DOHH2 (cell line): ENCODE data around the gene CTSH.
A peak's percentile ranks its signal among the peaks of the same experiment; 100 is the strongest.

Experiments
- H3F3A ChIP-seq: fragments of 200-600 bp; sonication (generic), shearing (Covaris generic); 2 replicates; pipeline ENCODE4 v1.6.0; 2016; ENCODE audit warnings: antibody characterized with exemption, mild to moderate bottlenecking; ENCODE audit not compliant: control insufficient read depth, insufficient read depth
- H3K27ac ChIP-seq: fragments of 200-600 bp; sonication (generic); 2 replicates; pipeline ENCODE4 v1.5.1; 2014; ENCODE audit warnings: low read depth, mild to moderate bottlenecking, low read length, moderate library complexity
- H3K27me3 ChIP-seq: fragments of 200-600 bp; sonication (generic); 2 replicates; pipeline ENCODE4 v1.6.1; 2014; ENCODE audit warnings: mild to moderate bottlenecking, low read length, mixed read lengths; ENCODE audit not compliant: control insufficient read depth
- H3K36me3 ChIP-seq: fragments of 200-600 bp; sonication (generic); 2 replicates; pipeline ENCODE4 v1.6.1; 2014; ENCODE audit warnings: mild to moderate bottlenecking, low read length, moderate library complexity, mixed read lengths; ENCODE audit not compliant: control insufficient read depth
- H3K4me1 ChIP-seq: fragments of 200-600 bp; sonication (generic); 2 replicates; pipeline ENCODE4 v1.6.1; 2014; ENCODE audit warnings: mild to moderate bottlenecking, low read length, mixed read lengths; ENCODE audit not compliant: control insufficient read depth
- H3K4me2 ChIP-seq: fragments of 200-600 bp; sonication (generic); 2 replicates; pipeline ENCODE4 v1.6.0; 2014; ENCODE audit warnings: mild to moderate bottlenecking, low read length, moderate library complexity
- H3K4me3 ChIP-seq: fragments of 200-600 bp; sonication (generic); 2 replicates; pipeline ENCODE4 v1.5.1; 2014; ENCODE audit warnings: mild to moderate bottlenecking, low read length, mixed read lengths
- H3K79me2 ChIP-seq: fragments of 200-600 bp; sonication (generic); 2 replicates; pipeline ENCODE4 v1.6.1; 2014; ENCODE audit warnings: mild to moderate bottlenecking, low read length, mixed read lengths; ENCODE audit not compliant: control insufficient read depth
- H3K9me2 ChIP-seq: fragments of 200-600 bp; sonication (generic); replicated peaks from 2 replicates; pipeline ENCODE4 v1.6.1; 2014; ENCODE audit warnings: mild to moderate bottlenecking, low read length, mixed read lengths; ENCODE audit not compliant: control insufficient read depth
- H3K9me3 ChIP-seq: fragments of 200-600 bp; sonication (generic); 2 replicates; pipeline ENCODE4 v1.6.1; 2014; ENCODE audit warnings: antibody characterized with exemption, low read length, mixed read lengths; ENCODE audit not compliant: control insufficient read depth, insufficient read depth
- H4K20me1 ChIP-seq: fragments of 200-600 bp; sonication (generic); 2 replicates; pipeline ENCODE4 v1.6.0; 2014; ENCODE audit warnings: low read depth, mild to moderate bottlenecking, antibody characterized with exemption, low read length, moderate library complexity; ENCODE audit not compliant: control insufficient read depth, insufficient read depth
- EZH2phosphoT487 ChIP-seq: fragments of 200-600 bp; sonication (generic); IDR thresholded peaks from 2 replicates; pipeline ENCODE4 v1.6.1; 2017; ENCODE audit warnings: borderline replicate concordance, mild to moderate bottlenecking, antibody characterized with exemption, low read length, moderate library complexity, mixed read lengths
- TF ChIP-seq, protein P1 (sequence below): fragments of 200-600 bp; sonication (generic); IDR thresholded peaks from one replicate; pipeline ENCODE4 v1.5.1; 2014; ENCODE audit warnings: antibody characterized with exemption, mild to moderate bottlenecking, low read depth, low read length; ENCODE audit not compliant: poor library complexity, severe bottlenecking

Gene CTSH, protein sequence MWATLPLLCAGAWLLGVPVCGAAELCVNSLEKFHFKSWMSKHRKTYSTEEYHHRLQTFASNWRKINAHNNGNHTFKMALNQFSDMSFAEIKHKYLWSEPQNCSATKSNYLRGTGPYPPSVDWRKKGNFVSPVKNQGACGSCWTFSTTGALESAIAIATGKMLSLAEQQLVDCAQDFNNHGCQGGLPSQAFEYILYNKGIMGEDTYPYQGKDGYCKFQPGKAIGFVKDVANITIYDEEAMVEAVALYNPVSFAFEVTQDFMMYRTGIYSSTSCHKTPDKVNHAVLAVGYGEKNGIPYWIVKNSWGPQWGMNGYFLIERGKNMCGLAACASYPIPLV

DNA sequence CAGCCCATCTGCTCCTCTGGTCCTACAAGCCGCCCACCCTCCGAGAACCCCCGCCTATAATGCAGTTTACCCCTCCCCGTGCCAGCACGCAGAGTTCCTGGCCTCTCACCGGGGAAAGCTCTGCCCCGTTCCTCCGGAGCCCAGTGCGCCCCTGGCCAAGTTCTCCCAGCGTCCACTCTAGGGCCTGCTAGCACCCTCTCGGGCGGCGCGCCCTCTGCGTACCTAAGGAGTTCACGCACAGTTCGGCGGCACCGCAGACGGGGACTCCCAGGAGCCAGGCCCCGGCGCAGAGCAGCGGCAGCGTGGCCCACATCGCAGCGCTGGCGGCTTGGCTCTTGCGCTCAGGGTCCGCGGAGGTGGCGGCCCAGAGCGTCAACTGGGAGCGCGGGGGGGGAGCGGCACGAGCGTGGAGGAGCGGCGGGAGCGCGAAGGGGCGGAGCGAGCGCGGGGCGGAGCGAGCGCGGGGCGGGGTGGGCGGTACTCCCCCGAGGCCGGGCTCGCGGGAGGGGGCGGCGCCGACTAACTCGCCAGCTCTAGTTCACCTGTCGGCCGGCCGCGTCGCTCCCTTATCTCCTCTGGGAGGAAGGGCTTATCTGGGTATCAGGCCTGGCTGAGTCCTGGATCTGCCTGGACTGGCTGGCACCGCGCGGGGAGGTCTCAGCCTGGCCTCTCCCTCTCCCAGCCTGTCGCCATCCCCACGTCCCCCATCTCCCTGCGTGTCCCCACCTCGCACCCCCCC is at the start of gene CTSH:
TSS of gene CTSH (minus strand) at position 378 of the 739 bp plus-strand sequence. CDS start at position 313, 65 bp downstream.
- Histone ChIP-seq H3K27me3 (no peaks in the 10 kb centered on the region; the same call in 1 of the 2 replicates), H3K4me2 (peak within 1 kb of the TSS; percentile 96), H3K27ac (peak within 1 kb of the TSS; percentile 97), H3K9me3 (no peaks in the 10 kb centered on the region), H3K79me2 (peaks cover 44% of the 10 kb centered on the region), H3F3A (peaks cover 23% of the 10 kb centered on the region), H3K9me2 (no peaks in the 10 kb centered on the region), H3K4me3 (peak within 1 kb of the TSS; percentile 99), H4K20me1 (no peaks in the 10 kb centered on the region), H3K36me3 (peaks cover 38% of the 10 kb centered on the region), H3K4me1 (peaks cover 36% of the 10 kb centered on the region)
- TF ChIP-seq, protein P1, sequence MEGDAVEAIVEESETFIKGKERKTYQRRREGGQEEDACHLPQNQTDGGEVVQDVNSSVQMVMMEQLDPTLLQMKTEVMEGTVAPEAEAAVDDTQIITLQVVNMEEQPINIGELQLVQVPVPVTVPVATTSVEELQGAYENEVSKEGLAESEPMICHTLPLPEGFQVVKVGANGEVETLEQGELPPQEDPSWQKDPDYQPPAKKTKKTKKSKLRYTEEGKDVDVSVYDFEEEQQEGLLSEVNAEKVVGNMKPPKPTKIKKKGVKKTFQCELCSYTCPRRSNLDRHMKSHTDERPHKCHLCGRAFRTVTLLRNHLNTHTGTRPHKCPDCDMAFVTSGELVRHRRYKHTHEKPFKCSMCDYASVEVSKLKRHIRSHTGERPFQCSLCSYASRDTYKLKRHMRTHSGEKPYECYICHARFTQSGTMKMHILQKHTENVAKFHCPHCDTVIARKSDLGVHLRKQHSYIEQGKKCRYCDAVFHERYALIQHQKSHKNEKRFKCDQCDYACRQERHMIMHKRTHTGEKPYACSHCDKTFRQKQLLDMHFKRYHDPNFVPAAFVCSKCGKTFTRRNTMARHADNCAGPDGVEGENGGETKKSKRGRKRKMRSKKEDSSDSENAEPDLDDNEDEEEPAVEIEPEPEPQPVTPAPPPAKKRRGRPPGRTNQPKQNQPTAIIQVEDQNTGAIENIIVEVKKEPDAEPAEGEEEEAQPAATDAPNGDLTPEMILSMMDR: no peak
- TF ChIP-seq EZH2phosphoT487: no peak

DNA sequence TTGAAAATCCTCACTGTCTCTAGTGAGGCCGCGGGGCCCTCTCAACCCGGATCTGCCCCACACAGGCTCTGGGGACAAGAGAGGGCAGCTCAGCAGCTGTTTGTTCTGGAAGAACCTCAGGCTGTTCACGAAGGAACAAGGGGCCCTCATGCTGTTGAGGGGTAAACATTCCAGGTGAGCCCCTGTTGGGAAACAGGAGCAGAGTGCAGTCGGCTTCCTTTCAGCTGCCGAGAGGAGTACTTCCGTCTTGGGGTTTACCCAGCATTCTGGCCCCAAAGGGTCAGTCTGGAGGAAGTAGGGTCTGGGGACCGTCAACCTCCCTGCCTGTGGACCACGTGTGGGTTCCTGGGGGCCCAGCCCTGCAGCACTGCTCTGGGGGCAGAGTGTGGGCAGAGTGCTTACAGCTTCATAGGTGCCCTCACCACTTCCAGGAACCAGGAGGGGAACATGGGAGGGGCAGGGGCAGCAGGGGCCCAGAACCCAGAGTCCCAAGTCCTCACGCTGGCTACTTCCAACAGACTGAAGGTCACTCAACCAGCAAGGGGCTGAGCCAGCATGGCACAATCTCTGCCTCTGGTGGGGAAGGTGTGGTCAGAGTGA is 49.2 kb upstream of the CTSH start:
- Histone ChIP-seq H3K4me3 (no peak overlapping the region), H3K27me3 (peaks cover 5% of the 10 kb centered on the region), H3K79me2 (no peaks in the 10 kb centered on the region), H3K9me2 (no peaks in the 10 kb centered on the region), H3K4me2 (no peak overlapping the region), H3K4me1 (no peaks in the 10 kb centered on the region), H4K20me1 (no peaks in the 10 kb centered on the region), H3K9me3 (no peaks in the 10 kb centered on the region), H3K27ac (no peak overlapping the region), H3K36me3 (no peaks in the 10 kb centered on the region), H3F3A (no peaks in the 10 kb centered on the region)
- TF ChIP-seq, protein P1: no peak
- no peak for TF ChIP-seq EZH2phosphoT487

DNA sequence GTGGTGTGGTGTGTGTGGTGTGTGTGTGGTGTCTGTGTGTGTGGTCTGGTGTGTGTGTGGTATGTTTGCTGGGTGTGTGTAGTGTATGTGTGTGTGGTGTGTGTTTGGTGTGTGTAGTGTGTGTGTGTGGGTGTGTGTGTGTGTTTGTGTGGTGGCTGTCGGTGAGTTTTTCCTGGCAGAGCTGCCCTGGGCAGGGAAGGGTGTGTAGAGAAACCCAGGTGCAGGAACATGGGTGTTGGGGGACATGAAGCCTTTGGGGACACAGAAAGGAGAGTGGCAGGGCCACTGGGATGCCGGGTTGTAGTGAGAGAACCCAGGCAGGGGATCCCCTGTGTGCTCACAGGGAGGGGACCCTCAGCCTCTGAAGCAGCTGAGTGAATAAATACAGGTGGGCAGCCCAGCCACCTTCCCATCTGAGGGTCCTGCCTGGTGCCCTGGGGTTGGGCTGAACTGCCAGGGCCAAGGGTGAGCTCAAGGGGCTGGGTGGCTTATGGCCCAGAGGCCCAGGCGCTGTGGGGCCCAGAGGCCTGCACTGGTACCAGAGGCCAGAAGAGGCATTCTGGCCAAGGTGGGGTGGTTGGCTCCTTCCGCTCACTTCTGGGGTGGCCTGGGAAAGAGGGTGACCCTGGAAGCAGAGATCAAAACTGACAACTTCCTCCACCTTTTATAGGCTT is 48.5 kb upstream of the CTSH start:
- Histone ChIP-seq H3K27ac (no peak overlapping the region), H3K36me3 (no peaks in the 10 kb centered on the region), H3K9me3 (no peaks in the 10 kb centered on the region), H3K9me2 (no peaks in the 10 kb centered on the region), H3F3A (no peaks in the 10 kb centered on the region), H3K4me2 (no peak overlapping the region), H3K4me3 (no peak overlapping the region), H3K79me2 (no peaks in the 10 kb centered on the region), H4K20me1 (no peaks in the 10 kb centered on the region), H3K27me3 (peaks cover 10% of the 10 kb centered on the region), H3K4me1 (no peaks in the 10 kb centered on the region)
- TF ChIP-seq, protein P1: no peak
- TF ChIP-seq EZH2phosphoT487: no peak
